Stimulated activated CD8-positive, alpha-beta memory T cell treated with anti-CD3 and anti-CD28 coated beads, Interleukin-12 subunit alpha, Interleukin-12 subunit beta, amount 100 ng/mL, for 4 hours (primary cell): ENCODE data around the gene HS3ST3B1.
A peak's percentile ranks its signal among the peaks of the same experiment; 100 is the strongest.

Source experiments
- DNase-seq: peaks from one replicate; pipeline ENCODE4 v3.0.0-alpha.2; 2020; ENCODE audit warnings: low read depth

The HS3ST3B1 gene

GRCh38 chr17:14303343-14304221, 2.7 kb downstream of the HS3ST3B1 start:
- no peak for DNase-seq

DNA sequence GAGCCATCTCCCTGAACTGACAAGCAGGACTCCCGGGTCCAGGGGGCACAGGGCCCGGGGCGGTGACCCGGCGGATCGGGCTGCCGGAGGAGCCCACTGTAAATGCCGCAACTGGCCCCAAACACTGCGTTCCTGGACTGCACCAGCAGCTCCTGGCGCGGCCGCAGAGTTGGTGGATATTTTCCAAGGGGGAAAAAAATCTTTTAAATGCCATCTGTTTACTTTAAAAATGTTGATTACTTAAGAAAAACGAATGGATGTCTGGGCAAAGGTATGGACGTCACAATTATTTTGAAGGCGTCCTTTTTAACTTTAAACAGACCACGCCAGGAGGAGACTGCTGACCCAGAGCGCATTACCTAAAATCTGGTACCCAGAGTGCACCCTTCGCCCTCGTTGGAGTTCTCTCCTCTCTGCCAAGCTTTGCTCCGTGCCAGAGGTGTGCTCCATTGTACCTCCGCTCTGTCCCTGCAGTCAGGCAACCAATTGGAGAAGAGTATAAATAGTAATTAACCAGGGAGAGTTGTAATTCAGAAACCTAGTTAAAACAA, 3.4 kb downstream of the HS3ST3B1 start:
- no peak for DNase-seq

DNA sequence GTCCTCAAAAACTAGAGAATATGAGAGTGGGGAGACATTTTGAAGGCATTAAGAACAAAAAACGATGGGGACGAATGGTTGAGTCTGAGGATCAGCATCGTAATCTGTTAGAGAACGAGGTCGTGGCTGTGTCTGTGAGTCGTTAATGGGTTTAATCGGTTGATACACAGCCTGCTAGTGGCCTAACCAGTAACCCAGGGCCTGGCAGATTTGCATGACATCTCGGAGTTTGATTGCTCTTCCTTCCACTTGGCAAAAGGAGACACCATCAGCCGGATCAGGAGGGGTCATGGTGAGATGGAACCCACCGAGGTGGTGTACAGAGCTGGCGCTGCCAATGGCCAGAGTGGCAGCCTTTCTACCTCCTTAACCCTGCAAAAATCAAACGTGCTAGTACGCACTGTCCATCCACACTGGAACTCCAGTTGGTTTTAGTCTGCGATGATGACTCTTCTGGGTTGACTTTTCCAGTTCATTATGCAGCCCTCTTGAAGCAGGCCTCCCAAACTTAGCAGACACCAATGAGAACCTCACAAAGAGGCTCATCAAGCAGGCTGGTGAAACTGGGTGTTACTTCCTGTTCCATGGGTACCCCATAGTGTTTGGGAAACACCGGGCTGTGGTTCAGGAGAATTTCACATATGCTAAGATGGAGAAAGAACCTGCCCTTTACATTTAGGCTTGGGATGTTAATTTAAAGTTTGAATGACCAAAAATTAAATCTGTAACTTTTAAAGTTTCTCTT, 4.1 kb downstream of the HS3ST3B1 start:
- DNase-seq = no peak

GRCh38 chr17:14305785-14306496, 5.1 kb downstream of the HS3ST3B1 start:
- no peak for DNase-seq

GRCh38 chr17:14306596-14306995, 5.7 kb downstream of the HS3ST3B1 start:
- no peak for DNase-seq

- DNase-seq = no peak
These were observed 6.7 kb downstream of the HS3ST3B1 start for GRCh38 chr17:14307560-14308024.

GRCh38 chr17:14308636-14308964, 7.7 kb downstream of the HS3ST3B1 start:
- no peak for DNase-seq

- DNase-seq = peak; percentile 86
These were observed 8.3 kb downstream of the HS3ST3B1 start for GRCh38 chr17:14308965-14309879.

- no peak for DNase-seq
These were observed 9.2 kb downstream of the HS3ST3B1 start for GRCh38 chr17:14310101-14310500.

GRCh38 chr17:14310605-14311004, 9.7 kb downstream of the HS3ST3B1 start:
- no peak for DNase-seq

GRCh38 chr17:14311186-14311705, 10.4 kb downstream of the HS3ST3B1 start:
- DNase-seq = no peak

- no peak for DNase-seq
These were observed 11.1 kb downstream of the HS3ST3B1 start for GRCh38 chr17:14311981-14312380.

- no peak for DNase-seq
These were observed 11.6 kb downstream of the HS3ST3B1 start for GRCh38 chr17:14312522-14312921.

DNA sequence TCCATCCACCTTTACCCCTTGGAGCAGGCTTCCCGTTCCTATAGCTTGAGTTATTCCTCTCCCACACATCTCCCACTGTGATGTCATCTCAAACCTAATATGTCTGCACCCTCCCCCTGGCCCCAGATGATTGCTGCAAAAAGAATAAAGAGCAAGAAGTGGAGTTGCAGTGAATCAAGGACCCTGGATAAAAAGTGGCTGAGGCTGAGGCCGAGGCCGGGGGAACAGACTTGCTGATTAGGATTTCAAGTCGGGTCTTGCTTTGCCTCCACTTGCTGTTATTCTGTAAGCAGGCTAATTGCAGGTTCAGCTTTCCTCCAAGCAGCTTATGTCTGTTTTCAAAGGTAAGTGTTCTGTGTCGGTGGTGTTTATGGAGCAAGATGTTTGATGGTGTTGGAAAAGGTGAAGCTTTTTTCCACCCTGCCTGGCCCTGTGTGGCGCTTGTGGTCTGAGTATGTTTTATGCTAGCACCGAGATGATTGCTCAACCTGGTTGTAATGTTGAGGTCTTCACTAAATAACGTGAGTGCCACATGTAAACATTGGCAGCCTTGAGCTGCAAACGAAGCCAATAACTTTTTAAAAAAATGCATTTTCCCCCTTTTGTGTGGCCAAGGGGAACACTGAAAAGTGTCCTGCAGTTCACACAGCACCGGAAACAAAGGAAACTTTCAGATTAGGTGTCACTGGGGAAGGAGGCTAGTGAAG, 15.4 kb downstream of the HS3ST3B1 start:
- no peak for DNase-seq

DNA sequence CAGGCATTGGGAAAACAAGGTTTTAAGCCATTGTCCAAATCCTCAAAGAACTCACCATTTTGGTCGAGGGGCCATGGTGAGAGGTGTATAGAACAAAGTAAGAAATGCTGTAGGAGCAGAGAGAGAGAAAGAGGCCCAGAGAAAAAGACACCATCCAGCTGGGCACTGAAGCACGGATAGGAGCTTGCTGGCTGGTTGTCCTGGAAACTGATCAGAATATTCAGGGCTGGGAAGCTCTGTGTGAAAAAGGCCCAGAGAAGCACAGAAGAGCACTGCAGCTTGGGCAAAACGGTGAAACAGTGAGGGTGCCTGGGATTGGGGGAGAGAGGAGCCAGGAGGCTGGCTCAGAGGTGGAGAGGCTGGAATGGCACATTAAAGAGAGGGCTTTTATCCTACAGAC, 16.5 kb downstream of the HS3ST3B1 start:
- DNase-seq = no peak

DNA sequence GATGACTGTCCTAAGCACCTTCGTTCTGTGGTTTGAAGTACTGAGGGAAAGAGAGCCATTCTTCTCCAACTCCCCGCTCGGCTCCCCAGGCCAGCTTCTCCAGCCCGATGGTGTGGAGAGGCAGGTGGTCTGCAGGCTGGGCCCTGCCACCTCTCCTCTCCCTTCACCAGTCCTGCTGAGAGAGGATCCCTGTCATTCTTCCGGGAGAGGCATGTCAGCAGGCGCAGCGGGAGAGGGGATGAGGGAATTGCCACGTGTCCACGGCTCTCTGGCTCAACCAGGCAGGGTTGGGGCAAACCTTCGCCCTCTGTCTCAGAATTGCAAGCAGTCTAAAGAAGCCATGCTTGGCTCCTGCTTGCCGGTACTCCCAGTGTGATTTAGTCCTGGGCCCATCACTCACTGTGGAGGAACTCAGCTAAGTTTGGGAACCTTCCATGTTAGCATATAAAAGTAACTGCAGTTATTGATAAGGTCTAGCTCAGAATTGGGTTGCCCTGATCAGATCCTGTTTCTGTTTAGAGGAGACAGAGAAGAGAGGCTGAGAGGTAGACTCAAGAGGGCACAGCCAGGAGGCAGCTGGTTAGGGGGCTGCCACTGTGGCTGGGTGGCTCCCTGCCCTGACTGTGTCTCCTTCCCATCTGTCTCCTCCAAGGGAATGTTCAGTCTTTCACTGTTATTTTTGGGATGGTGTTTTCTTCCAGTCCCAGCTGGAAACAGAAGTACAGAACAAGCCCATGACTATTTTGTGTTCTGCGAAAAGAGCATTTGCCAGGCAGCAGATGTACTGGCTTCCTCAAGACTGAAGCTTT, 17.4 kb downstream of the HS3ST3B1 start:
- no peak for DNase-seq

DNA sequence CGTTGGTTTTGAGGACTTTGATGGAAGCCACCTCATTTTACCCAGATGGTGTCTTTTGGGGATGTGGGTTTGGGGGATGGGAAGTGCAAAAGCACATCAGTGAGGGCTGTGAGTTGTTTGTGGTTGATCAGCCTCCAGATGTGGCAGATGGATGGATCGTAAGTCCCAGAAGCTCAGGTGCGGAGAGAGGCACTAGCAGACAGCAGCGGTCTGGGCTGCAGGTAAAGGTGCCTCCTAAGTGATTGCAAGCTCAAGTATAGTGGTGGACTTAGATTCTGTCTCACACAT, 18.0 kb downstream of the HS3ST3B1 start:
- DNase-seq = no peak

GRCh38 chr17:14320098-14320497, 19.2 kb downstream of the HS3ST3B1 start:
- no peak for DNase-seq

DNA sequence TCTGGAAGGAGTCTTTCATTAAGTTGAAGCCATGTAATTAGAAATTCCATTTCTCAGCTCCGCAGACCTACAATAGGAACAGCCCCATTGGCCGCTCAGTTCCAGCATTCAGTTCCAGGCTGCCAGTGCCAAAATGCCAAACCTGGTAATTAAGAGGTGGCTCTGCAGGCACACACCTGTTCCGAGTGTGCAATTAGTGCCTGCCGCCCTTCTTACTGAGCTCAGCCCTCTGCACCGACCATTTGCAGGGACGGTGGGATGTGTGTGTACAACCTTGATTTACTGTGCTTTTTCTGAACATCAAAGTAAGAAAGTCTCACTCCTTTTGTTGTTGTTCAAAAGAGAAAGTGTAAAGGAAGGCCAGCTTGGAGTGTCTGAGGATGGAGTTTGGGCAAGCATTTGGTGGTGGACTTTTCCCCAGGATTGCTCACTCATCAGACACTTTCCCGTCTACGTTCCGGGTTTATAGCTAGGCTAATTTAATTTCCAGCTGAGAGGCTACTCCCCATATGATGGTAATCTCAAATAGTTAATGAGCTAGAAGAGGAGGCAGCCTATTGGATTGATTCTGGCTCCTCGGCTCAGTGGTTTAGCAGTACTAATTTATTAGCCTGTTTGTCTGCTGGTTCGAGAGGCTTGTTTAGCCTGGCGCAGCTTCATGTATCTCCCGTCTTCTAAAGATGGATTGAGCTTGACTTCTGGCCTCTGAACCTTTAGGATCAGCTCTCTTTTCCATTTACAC, 20.0 kb downstream of the HS3ST3B1 start:
- no peak for DNase-seq
